SKM-1 treated with dmso at 0.1 percent for 144 hours (cell line): ENCODE results near the gene ALOX12.
A peak's percentile ranks its signal among the peaks of the same experiment; 100 is the strongest.
"Not testable (repeated sequence)": the region's sequence is repeated elsewhere in the genome, so short reads cannot be mapped to it uniquely, and the experiment has no call there.

Experiments used
- DNase-seq: peaks from one replicate; lab custom pipeline; 2025; ENCODE audit not compliant: unreplicated experiment; lab: John Stamatoyannopoulos, UW

Gene ALOX12, protein sequence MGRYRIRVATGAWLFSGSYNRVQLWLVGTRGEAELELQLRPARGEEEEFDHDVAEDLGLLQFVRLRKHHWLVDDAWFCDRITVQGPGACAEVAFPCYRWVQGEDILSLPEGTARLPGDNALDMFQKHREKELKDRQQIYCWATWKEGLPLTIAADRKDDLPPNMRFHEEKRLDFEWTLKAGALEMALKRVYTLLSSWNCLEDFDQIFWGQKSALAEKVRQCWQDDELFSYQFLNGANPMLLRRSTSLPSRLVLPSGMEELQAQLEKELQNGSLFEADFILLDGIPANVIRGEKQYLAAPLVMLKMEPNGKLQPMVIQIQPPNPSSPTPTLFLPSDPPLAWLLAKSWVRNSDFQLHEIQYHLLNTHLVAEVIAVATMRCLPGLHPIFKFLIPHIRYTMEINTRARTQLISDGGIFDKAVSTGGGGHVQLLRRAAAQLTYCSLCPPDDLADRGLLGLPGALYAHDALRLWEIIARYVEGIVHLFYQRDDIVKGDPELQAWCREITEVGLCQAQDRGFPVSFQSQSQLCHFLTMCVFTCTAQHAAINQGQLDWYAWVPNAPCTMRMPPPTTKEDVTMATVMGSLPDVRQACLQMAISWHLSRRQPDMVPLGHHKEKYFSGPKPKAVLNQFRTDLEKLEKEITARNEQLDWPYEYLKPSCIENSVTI

DNA sequence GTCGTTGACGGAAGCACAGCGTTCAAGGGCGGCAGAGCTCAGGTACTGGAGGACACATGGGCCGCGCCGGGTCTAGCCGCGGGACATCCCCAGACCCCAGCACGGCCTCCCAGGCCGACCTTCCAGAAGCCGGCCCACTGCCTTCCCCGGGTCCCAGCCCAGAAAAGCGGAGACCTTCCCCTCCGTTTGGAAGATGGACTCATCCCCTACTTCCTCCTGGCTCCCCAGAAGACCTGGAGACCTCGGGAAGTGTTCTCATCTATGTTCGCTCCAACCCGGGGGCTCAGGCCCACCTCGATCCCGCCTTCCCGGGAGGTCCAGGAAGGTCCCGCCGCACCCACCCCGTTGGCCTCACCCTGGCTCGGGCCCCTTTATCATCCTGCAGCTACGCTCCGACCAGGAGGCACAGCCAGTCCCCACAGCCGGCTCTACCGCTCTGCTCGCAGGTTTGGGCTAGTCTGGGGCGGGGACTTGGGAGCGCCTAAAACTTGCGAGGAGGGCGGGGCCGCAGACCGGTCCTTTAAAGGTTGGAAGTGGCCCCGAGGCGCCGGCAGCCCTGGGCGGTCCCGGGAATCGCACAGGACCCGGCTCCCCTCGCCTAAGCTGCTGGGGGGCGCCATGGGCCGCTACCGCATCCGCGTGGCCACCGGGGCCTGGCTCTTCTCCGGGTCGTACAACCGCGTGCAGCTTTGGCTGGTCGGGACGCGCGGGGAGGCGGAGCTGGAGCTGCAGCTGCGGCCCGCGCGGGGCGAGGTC, at the start of gene ALOX12:
Gene ALOX12 (plus strand): TSS at position 550 of the 756 bp plus-strand sequence. CDS start 69 bp downstream, at position 619.
- DNase-seq: no peak

DNA sequence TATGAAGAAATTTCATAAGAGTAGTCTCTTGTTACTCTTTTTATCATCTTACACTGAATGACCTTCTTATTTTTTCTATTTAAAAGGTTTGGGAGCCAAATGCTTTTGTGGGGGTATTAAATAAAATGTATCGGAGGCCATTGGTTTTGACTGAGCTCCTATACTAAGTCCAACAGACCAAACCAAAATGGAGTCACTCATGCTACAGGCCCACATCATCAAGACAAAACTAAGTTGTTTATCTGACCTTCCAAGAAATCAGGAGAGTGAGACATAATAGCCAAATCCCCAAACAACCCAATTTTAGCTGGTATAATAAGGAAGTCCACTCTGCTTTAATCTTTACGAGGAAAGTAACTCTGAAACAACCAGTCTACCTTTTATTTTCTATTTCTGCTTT, 48.1 kb upstream of the ALOX12 start:
- no peak for DNase-seq

DNA sequence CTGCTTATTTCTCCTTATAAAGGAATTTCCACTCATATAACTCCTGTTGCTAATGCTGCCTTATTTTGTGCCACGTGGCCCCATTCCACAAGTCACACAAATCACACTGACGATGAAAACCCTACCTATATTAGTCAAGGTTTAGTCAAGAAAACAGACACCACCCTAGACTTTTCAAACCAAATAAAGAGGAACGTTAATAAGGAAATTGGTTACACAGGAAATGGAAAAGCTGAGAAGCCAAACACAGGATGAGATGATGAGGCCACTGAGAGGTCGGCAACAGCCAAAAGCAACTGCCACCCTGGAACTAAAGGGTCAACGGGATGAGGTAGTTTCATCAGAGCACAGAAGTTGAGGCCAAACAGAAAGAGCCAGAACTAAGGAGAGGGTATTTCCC, 47.3 kb upstream of the ALOX12 start:
- peak; percentile 72 for DNase-seq

DNA sequence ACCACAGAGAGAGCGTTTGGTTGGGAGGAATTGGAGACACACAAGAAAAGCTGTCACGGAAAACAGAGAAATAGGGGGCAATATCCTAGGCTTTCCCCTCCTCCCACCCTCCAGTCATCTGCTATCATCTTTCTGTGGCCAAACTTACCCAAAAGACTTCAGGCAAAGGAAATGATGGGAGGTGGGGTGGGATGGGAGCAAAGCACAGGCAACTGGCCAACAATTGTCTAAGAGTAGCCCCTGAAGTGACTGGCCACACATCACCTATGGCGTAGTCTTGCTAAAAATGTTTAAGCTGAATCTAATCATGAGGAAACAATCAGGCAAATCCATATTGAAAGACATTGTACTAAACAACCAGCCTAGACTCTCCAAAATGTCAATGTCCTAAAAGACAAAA, 46.9 kb upstream of the ALOX12 start:
- no peak for DNase-seq

DNA sequence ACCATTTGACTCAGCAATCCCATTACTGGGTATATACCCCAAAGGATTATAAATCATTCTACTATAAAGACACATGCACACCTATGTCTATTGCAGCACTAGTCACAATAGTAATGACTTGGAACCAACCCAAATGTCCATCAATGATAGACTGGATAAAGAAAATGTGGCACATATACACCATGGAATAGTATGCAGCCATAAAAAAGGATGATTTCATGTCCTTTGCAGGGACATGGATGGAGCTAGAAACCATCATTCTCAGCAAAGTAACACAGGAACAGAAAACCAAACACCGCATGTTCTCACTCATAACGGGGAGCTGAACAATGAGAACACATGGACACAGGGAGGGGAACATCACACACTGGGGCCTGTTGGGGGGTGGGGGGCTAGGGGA, 44.9 kb upstream of the ALOX12 start:
- not testable (repeated sequence) for DNase-seq

DNA sequence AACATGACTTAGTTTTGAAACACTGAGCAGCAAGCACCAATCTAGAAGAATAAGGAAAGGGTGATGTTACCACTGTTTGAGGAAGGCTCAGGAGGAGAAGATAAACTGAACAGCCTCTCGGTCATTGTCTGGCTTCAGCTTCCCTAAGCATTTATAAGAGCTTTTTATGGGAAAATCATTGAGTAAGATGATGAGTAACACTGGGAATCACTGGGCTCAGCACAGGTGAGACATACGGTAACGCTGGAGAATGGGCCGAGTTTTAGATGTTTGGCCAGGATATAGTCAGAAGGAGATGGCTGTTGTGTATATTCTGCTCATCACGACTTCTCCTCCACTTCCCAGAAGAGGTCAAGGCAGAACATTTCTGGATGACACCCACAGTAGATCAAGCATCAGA, 42.2 kb upstream of the ALOX12 start:
- DNase-seq: no peak

DNA sequence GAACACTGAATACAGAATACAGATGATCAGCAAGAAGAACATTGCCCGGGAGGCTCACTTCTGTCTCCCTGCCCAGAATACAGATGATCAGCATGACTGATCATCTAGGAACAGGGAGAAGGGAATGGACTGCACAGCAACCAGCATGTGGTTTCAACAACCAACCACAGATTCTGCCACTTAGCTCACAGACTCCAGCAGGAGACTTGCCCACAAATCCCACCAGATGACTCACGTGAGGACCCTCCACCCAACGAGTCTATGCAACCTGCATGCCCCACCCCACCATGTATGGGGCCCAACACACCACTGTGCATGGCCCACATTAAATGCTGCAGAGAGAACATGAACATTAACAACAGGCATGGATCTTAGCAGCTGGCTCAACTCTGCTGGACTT, 36.1 kb upstream of the ALOX12 start:
- no peak for DNase-seq

DNA sequence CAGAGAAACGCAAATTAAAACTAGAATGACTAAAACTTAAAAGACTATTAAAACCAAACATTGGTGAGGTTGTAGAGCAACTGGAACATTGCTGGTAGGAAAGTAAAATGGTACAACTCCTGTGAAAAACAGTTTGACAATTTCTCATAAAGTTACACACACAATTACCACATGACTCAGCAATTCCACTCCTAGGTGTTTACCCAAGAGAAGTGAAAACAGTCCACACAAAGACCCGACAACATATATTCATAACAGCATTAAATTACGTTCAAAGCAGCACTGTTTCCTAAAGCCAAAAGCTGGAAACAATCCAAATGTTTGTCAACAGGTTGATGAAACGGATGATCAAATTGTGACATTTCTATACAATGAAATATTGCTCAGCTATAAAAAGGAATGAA, 26.5 kb upstream of the ALOX12 start:
- no peak for DNase-seq

DNA sequence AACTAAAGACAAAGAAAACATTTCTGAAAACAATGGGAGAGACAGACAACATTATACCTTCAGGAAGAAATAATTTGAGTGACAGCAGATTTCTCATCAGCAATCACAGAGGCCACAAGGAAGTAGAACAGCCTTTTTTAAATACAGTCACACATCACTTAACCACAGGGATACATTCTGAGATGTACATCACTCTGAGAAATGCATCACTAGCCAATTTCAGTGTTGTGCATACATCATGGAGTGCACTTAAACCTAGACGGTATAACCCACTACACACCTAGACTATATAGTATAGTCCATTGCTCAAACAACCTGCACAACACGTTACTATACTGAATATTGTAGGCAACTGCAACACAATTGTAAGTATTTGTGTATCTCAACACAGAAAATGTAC, 24.9 kb upstream of the ALOX12 start:
- DNase-seq: no peak

DNA sequence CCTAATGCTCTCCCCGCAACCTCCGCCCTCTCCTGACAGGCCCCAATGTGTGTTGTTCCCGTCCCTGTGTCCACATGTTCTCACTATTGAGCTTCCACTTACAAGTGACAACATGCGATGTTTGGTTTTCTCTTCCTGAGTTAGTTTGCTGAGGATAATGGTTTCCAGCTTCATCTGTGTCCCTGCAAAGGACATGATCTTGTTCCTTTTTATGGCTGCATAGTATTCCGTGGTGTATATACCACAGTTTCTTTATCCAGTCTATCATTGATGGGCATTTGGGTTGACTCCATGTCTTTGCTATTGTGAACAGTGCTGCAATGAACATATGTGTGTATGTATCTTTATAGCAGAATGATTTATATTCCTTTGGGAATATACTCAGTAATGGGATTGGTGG, 16.4 kb upstream of the ALOX12 start:
- not testable (repeated sequence) for DNase-seq

DNA sequence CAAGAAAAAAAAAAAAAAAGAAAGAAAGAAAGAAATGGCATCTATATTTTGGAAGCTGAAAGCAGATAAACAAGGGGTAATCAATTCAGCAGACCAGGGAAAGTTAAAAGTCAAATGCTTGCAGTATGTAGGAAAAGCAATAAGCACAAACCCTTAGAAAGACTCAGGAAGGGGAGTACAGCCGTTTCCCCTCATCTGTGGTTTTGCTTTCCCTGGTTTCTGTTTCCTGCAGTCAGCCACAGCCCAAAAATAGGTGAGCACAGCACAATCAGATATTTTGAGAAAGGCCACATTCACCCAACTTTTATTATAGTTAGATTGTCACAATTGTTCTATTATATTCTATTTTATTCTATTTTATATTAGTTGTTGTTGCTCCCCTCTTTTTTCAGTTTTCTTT, 14.4 kb upstream of the ALOX12 start:
- DNase-seq: no peak

DNA sequence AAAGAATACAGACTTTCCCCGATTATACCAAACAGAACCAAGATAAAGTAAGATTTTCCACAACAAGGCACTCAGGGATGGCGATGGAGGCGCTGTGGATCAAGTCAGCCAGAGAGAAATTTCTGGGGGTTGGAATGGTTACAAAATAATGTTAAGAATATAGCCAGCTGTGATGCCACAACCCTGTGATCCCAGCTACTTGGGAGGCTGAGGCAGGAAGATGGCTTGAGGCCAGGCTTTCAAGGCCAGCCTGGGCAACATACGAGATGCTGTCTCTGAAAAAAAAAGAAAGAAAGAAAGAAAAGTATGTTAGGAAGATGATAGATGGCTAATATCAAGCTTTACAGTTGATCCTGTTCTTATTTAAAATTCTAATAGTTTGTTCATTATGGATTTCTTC, 10.6 kb upstream of the ALOX12 start:
- DNase-seq: no peak

DNA sequence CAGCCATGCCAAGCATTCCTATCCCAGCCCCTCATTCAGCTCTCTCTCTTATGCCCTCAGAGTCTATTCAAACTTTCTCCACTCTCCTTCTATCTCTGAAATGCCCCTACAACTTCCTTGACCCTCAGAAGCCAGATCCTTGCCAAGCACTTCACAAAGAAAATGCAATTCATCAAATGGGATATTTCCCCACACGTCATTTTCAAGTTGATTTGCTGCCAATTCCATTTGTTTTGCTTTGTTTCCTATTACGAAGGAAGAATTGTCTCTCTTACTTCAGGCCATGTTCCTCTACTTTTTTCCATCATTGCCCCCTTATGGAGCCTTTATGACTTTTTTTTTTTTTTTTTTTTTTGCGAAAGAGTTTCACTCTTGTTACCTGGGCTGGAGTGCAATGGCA, 9.2 kb upstream of the ALOX12 start:
- no peak for DNase-seq

DNA sequence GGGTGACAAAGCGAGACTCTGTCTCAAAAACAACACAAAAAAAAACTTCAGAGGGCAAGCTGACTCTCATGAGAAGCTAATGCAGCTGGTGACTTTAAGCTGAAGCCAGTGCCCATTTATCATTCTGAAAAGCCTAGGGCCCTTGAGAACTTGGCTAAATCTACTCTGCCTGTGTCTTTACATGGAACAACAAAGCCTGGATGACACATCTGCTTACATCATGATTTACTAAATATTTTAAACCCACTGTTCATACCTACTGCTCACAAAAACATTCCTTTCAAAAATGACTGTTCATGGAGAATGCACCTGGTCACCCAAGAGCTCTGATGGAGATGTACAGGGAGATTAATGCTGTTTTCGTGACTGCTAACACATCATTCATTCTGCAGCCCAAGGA, 6.1 kb upstream of the ALOX12 start:
- no peak for DNase-seq

DNA sequence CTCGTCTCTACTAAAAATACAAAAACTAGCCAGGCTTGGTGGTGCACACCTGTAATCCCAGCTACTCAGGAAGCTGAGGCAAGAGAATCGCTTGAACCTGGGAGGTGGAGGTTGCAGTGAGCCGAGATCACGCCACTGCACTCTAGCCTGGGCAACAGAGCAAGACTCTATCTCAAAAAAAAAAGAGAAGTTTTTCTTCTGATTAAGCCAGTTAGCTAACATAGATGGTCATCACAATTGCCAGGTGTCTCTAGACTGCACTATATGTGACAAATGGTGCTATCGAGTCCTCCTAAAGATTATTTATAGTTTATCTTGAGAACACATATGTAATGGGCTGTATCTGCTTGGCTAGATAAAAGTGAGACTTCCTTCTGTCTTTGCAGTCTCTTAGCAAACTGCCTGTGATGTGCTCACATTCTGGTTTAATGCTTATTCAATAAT, 2.2 kb upstream of the ALOX12 start:
- not testable (repeated sequence) for DNase-seq

DNA sequence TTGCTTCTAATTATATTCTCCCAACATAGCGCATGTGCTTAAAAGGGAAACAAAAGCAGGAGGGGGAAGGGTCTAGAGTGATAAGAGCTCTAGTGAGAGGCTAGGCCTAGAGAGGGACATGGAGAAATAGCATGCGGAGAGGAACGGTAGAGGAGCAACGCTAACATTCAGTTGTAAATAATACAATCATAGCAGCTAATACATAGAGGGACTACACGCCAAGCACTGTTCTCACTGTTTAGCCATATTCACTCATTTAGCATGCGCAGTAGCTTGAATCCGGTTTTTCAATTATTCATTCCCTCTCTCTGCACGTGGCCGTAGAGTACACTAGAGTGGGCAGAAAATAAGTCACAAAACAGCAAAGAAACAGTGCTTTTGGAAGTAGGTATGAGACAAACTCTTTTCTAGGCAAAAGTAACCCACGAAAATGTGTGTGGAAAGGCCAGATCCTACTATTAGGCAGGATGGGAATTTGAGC, 1.7 kb upstream of the ALOX12 start:
- no peak for DNase-seq

DNA sequence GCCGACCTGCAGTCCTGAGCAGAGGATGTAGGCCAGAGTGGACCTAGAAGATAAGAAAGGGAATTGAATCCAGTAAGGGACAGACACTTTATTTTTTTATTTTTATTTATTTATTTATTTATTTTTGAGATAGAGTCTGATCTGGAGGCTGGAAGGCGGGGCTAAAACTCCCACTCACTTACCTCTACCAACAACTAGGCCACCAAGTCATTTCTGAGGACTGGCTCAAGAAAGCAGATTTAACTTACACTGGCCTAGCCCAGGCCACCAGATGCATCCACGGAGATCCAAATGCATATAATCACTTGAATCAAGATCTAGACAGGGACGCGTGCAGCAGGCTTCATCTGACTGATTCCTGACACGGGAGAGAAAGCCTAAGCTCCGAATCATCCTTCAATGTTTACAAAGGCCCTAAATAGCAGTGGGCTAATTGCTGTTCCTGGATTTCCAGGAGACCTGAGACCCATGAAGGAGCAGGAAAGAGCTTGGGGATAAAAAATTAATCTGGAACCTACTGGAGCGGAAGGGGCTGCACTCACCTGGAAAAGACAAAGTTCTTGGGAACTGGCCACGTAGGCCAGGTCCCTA, 1.1 kb upstream of the ALOX12 start:
- no peak for DNase-seq

DNA sequence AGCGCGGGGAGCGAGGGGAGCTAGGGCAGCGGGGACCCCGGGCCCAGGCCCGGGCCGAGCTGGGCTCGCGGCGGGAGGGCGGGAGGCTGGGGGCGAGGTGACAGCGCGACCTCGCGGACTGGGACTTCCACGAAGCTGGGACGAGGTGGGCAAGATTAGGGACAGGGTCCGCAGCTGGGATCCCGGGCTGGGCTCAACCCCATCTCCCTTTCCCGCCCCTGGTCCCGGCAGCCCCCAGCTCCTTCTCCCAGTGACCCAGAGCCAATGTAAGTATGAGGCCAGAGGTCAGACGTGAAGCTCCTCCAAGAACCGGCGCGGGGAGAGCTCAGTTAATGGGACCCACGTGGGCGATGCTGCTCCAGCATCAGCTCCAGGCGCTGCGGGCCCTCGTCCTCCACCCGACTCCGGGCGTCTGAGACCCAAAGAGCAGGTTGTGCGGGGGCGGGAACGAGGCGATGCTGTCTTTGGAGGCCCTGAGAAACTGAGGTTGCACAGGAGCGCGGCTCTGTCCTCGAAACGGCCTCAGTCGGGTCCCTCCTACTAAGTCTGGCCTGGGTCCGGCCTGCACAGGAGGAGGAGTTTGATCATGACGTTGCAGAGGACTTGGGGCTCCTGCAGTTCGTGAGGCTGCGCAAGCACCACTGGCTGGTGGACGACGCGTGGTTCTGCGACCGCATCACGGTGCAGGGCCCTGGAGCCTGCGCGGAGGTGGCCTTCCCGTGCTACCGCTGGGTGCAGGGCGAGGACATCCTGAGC, 585 bp downstream of the ALOX12 start:
- no peak for DNase-seq

DNA sequence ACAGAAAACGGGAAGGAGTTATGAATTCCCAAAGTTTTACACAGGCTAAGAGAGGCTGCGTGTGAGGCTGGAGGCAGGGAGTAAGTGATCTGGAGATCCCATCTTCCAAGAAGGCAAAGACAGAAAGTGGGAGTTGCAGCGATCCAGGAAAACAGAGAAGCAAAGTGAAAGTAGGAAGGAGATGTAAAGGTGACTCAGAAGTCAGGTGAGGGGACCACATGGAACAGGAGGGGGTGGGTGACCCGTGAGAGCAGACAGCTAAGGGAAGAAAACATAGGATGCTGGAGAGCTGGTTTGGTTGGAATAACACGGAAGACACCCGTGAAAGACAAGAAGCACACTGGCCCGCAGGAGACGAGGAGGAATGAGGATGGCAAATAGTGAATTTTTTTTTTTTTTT, 1.3 kb downstream of the ALOX12 start:
- DNase-seq: no peak

DNA sequence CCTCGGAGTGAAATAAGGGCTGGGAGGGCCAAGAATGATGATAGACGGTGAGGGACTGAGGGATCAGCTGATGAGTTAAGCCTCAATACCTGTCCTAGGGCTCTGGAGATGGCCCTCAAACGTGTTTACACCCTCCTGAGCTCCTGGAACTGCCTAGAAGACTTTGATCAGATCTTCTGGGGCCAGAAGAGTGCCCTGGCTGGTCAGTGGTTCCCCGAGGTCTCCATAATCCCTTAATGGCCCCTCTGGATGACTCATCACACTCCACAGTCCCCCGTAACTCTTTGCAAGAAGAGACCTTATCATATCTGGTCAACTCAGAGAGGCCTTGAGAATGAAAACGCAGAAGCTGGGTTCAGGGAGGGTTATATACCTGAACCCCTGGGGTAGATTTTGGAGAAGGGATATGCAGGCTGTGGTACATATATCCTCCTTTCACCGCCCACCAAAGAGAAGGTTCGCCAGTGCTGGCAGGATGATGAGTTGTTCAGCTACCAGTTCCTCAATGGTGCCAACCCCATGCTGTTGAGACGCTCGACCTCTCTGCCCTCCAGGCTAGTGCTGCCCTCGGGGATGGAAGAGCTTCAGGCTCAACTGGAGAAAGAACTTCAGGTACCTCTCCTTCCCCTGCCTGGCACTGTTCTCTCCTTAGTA, 3.1 kb downstream of the ALOX12 start:
- DNase-seq: no peak
